Skin of body (tissue), 1 donor: ENCODE measurements around the gene TNRC6B. TPM values are rescaled to one million over a fixed set of nuclear protein-coding genes. Genes with fewer than 3 reads are reported as not detected.

Source experiments
- total RNA-seq: library from RNA; depleted of rRNA; stranded (reverse); fragments of >200 nt; gene quantifications from one replicate; pipeline ENCODE4 v1.2.3, GENCODE V29; 2014

TNRC6B gene
- total RNA-seq, 1 donor from 2014 or later = 36.5 TPM

Other genes with a start within 250 kb of the TNRC6B start
- 0.30 TPM for gene TMA7B, start 217.5 kb upstream of the TNRC6B start, total RNA-seq
- 4.3 TPM for gene FAM83F, start 183.0 kb upstream of the TNRC6B start, total RNA-seq
- 56.6 TPM for gene ADSL, start 168.6 kb downstream of the TNRC6B start, total RNA-seq
- gene SGSM3, start 192.7 kb downstream of the TNRC6B start, total RNA-seq = 46.5 TPM